ENCODE data around the gene ZBTB38.

The ZBTB38 gene

DNA sequence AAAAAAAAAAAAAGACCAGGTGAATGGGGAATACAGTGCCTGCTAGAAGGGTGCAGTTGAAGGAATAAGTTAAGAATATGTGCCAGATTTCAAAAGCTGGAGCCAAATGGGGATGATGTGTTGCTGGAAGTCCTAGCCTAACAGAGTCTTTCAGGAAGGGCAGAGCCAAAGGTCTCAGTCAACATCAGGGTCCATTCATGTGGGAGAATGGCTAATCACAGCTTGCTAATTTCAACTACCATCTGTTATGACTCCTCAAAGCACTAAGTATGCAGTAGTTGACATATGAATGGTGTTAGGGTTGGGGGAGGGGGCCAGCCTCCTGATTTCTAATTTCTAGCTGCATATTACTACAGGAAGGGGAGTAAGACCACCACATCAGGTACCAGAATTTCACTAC, 4.4 kb downstream of the ZBTB38 start:
- H3K4me3 ChIP-seq (ENCODE audit: control insufficient read depth, low read depth, low read length): no peak overlapping the region
- DNase-seq (ENCODE audit: low read depth): no peak
- TF ChIP-seq, protein P1, sequence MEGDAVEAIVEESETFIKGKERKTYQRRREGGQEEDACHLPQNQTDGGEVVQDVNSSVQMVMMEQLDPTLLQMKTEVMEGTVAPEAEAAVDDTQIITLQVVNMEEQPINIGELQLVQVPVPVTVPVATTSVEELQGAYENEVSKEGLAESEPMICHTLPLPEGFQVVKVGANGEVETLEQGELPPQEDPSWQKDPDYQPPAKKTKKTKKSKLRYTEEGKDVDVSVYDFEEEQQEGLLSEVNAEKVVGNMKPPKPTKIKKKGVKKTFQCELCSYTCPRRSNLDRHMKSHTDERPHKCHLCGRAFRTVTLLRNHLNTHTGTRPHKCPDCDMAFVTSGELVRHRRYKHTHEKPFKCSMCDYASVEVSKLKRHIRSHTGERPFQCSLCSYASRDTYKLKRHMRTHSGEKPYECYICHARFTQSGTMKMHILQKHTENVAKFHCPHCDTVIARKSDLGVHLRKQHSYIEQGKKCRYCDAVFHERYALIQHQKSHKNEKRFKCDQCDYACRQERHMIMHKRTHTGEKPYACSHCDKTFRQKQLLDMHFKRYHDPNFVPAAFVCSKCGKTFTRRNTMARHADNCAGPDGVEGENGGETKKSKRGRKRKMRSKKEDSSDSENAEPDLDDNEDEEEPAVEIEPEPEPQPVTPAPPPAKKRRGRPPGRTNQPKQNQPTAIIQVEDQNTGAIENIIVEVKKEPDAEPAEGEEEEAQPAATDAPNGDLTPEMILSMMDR (IDR thresholded peaks at IDR 0.05; ENCODE audit: control insufficient read depth, insufficient read depth, low read depth, low read length, missing control alignments): no peak

DNA sequence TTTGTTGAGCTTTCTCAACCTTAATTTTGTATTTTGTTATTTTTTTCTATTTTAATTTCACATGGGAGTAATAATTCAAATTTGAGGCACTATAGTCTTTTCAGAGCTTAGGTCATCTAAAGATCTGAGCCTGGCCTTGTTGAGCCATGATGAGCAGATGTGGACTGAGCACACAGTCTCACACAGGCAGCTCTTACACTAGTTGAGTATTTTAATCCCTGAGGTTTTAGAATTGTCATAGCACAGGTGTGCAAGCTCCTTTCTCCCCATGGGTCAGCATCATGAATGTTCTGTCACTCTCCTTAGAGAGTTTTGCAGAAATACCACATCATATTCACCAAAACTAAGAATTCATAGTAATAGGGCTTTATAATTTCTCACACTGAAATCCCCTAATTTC, 4.9 kb downstream of the ZBTB38 start:
- TF ChIP-seq, protein P1 (IDR thresholded peaks at IDR 0.05; ENCODE audit: control insufficient read depth, insufficient read depth, low read depth, low read length, missing control alignments): no peak
- no peak overlapping the region for H3K4me3 ChIP-seq (ENCODE audit: control insufficient read depth, low read depth, low read length)
- DNase-seq (ENCODE audit: low read depth): no peak

DNA sequence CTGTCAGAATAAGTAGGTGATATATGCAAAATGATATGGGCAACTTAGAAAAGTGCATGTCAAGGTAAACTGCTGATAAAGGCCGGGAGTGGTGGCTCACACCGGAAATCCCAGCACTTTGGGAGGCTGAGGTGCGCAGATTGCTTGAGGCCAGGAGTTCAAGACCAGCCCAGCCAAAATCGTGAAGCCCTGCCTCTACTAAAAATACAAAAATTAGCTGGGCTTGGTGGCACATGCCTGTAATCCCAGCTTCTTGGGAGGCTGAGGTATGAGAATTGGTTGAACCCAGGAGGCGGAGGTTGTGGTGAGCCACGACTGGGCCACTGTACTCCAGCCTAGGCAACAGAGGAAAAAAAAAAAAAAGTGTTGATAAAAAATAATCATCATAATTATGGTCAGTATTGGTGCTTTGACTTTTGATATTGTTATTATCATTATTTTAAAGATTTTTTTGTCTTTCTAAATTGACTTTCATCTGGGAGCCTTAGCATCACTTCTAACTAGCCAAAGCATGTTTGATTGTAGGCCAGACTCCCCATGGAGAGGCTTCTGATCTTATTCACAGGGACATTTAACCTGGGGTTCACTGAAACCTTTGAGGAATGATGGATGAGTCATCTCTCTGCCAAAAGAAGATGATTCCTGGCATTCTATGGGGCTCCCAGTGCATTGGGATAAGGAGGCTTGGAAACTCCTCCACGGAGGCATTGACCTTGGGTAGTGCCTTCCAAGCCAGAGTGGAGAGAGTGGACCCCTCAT, 5.6 kb downstream of the ZBTB38 start:
- TF ChIP-seq, protein P1 (IDR thresholded peaks at IDR 0.05; ENCODE audit: control insufficient read depth, insufficient read depth, low read depth, low read length, missing control alignments): no peak
- no peak overlapping the region for H3K4me3 ChIP-seq (ENCODE audit: control insufficient read depth, low read depth, low read length)
- no peak for DNase-seq (ENCODE audit: low read depth)

DNA sequence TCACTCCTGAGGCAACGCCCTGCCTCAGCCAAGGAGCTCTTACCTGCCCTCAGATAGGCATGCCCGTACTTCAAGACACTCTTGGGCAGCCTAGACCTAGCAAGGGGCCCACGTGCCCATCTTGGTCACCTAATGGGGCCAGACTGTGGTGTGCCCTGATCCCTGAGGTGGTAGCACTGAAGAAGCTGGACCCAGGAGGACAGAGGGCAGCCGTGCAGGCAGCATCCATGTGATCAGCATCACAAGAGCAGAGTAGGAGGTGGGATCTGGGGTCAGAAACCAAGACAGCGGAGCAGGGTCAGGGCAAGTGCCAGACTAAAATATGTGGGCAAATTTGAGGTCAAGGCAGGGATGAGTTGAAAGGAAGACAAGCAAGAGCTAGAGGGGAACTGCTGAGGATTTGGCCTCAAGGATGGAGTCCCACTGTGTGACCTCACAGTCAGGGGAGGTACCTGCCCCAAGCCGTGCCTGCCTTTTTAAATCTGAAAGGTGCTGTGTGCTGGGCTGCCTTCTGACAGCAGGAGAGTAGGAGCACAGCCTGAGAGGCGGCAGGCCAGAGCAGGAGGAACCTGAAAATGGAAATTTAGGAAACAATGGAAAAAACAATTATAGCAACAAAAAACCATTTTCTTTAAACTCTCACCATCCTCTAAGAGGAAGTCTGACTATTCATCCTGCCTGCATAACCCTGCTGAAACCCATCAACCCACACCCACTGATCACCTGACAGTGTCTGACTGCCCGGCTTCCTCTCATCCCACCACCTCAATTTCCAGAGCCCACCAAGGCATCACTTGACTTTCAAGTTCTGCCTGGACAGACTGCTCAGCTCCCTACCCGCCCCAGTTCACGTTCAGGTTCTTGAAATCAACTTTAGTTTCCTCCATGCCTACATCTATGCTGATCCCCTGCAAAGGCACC, 7.3 kb downstream of the ZBTB38 start:
- TF ChIP-seq, protein P1 (IDR thresholded peaks at IDR 0.05; ENCODE audit: control insufficient read depth, insufficient read depth, low read depth, low read length, missing control alignments): no peak
- no peak for DNase-seq (ENCODE audit: low read depth)
- no peak overlapping the region for H3K4me3 ChIP-seq (ENCODE audit: control insufficient read depth, low read depth, low read length)

DNA sequence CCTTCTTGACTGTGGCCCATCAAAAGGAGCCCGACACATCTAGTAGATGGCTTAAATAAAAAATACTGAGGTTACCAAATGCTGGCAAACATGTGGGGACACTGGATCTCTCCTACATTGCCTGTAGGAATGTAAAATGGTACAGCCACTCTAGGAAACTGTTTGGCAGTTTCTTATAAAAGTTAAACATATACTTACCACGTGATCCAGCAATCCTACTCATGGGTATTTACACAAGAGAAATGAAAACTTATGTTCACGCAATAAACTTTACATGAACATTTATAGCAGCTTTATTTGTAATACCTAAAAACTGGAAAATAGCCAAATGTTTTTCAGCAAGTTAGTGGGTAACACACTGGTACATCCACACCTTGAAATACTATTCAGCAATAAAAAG, 9.1 kb downstream of the ZBTB38 start:
- no peak overlapping the region for H3K4me3 ChIP-seq (ENCODE audit: control insufficient read depth, low read depth, low read length)
- TF ChIP-seq, protein P1 (IDR thresholded peaks at IDR 0.05; ENCODE audit: control insufficient read depth, insufficient read depth, low read depth, low read length, missing control alignments): no peak
- DNase-seq (ENCODE audit: low read depth): no peak

DNA sequence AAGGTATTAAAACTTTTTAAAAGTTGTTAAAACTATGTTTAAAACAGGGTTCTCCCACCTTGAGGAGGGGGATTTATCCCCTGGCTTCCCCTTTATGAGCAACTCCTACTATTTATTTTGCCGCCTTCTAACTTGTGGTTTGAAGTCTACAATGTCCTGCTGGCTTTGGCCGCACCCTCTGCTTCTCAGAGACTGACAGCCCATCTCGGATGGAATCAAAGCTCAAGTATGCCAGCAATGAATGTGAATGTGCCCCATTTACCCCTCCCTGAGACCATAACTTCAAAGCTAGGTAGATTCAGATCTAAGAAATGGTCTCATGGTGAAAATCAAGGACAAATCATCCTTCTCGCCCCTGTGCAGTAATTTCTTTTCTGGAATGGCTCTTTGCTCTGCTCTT, 10.3 kb downstream of the ZBTB38 start:
- H3K4me3 ChIP-seq (ENCODE audit: control insufficient read depth, low read depth, low read length): no peak overlapping the region
- no peak for DNase-seq (ENCODE audit: low read depth)
- TF ChIP-seq, protein P1 (IDR thresholded peaks at IDR 0.05; ENCODE audit: control insufficient read depth, insufficient read depth, low read depth, low read length, missing control alignments): no peak

Measured in AG09309 (cell line).